ENCODE data around the gene PLAAT2. TPM values are rescaled to one million over a fixed set of nuclear protein-coding genes. Genes with fewer than 3 reads are reported as not detected.

The PLAAT2 gene
- polyA plus RNA-seq, 3 donors, result not detected

GRCh38 chr11:63611395-63611747, 48.2 kb upstream of the PLAAT2 start:
- Histone ChIP-seq H3K79me2 (ENCODE audit: insufficient read depth, low read length) (no peaks in the 10 kb centered on the region), H3K4me1 (ENCODE audit: control insufficient read depth in 1 of 2, insufficient read depth in 2 of 2, low read length in 2 of 2) (peaks cover 23 to 52% of the 10 kb centered on the region in 2 donors), H3K4me3 (replicated peaks in 1 of 3; ENCODE audit: low read depth in 2 of 3, low read length in 3 of 3) (no peak overlapping the region), H3K27ac (ENCODE audit: low read depth in 1 of 2, low read length in 2 of 2) (no peak overlapping the region), H3K9ac (ENCODE audit: insufficient read depth, low read length, poor library complexity, severe bottlenecking) (no peak overlapping the region), H3K36me3 (replicated peaks in 1 of 2; ENCODE audit: control insufficient read depth in 1 of 2, insufficient read depth in 2 of 2, low read length in 2 of 2) (no peaks in the 10 kb centered on the region), H3K4me2 (replicated peaks; ENCODE audit: extremely low read depth, low read length, poor library complexity, severe bottlenecking) (no peak overlapping the region), H2AFZ (ENCODE audit: insufficient read depth, low read depth, low read length, poor library complexity, severe bottlenecking) (no peak overlapping the region), H4K20me1 (ENCODE audit: insufficient read depth, low read length) (no peaks in the 10 kb centered on the region), H3K9me3 (replicated peaks in 1 of 2; ENCODE audit: control insufficient read depth in 1 of 2, insufficient read depth in 1 of 2, low read length in 2 of 2) (no peaks in the 10 kb centered on the region), H3K27me3 (ENCODE audit: control insufficient read depth in 2 of 2, insufficient read depth in 2 of 2, low read length in 2 of 2) (peaks cover 0 to 25% of the 10 kb centered on the region in 2 donors)
- Mint-ChIP-seq H3K36me3 (peaks cover 8 to 10% of the 10 kb centered on the region in 2 donors), H3K4me3 (peak overlapping the region in 1 of 2 donors; percentile 83), H3K4me1 (peaks cover 43% of the 10 kb centered on the region), H3K27ac (no peak overlapping the region), H3K9me3 (peaks cover 0 to 11% (median 0%) of the 10 kb centered on the region in 7 donors), H3K27me3 (ENCODE audit: low read depth in 3 of 3) (peaks cover 20 to 27% (median 27%) of the 10 kb centered on the region in 3 donors)
- intact Hi-C loops (cut with micrococcal nuclease), result no loop called here
- no peak for DNase-seq
- no CpG with 5 or more reads among the region's 1 CpG for WGBS (ENCODE audit: insufficient coverage)
- no peak for TF ChIP-seq CTCF (IDR thresholded peaks at IDR 0.05)

- Histone ChIP-seq H3K4me2 (replicated peaks; ENCODE audit: extremely low read depth, low read length, poor library complexity, severe bottlenecking) (peak overlapping the region; percentile 47), H3K4me1 (ENCODE audit: control insufficient read depth in 1 of 2, insufficient read depth in 2 of 2, low read length in 2 of 2) (peaks cover 23 to 48% of the 10 kb centered on the region in 2 donors), H2AFZ (ENCODE audit: insufficient read depth, low read depth, low read length, poor library complexity, severe bottlenecking) (peak overlapping the region; percentile 66), H3K9ac (ENCODE audit: insufficient read depth, low read length, poor library complexity, severe bottlenecking) (no peak overlapping the region), H4K20me1 (ENCODE audit: insufficient read depth, low read length) (no peaks in the 10 kb centered on the region), H3K27ac (ENCODE audit: low read depth in 1 of 2, low read length in 2 of 2) (no peak overlapping the region), H3K4me3 (replicated peaks in 1 of 3; ENCODE audit: low read depth in 2 of 3, low read length in 3 of 3) (peak overlapping the region in 1 of 3 experiments; percentile 37), H3K27me3 (ENCODE audit: control insufficient read depth in 2 of 2, insufficient read depth in 2 of 2, low read length in 2 of 2) (peaks cover 0 to 25% of the 10 kb centered on the region in 2 donors), H3K79me2 (ENCODE audit: insufficient read depth, low read length) (no peaks in the 10 kb centered on the region), H3K36me3 (replicated peaks in 1 of 2; ENCODE audit: control insufficient read depth in 1 of 2, insufficient read depth in 2 of 2, low read length in 2 of 2) (no peaks in the 10 kb centered on the region), H3K9me3 (replicated peaks in 1 of 2; ENCODE audit: control insufficient read depth in 1 of 2, insufficient read depth in 1 of 2, low read length in 2 of 2) (no peaks in the 10 kb centered on the region)
- peak overlapping the region; percentile 65 to 83 for H3K4me3 Mint-ChIP-seq
- intact Hi-C loops (cut with micrococcal nuclease), result no loop called here
- peaks cover 8 to 11% of the 10 kb centered on the region in 2 donors for H3K36me3 Mint-ChIP-seq
- DNase-seq, result peak in 2 of 3 donors; percentile 43 to 50
- peaks cover 39% of the 10 kb centered on the region for H3K4me1 Mint-ChIP-seq
- H3K27me3 Mint-ChIP-seq (ENCODE audit: low read depth in 3 of 3), result peaks cover 21 to 29% (median 27%) of the 10 kb centered on the region in 3 donors
- no peak for TF ChIP-seq CTCF (IDR thresholded peaks at IDR 0.05)
- 67% methylated on average over 8 of the region's 14 CpGs for WGBS (ENCODE audit: insufficient coverage)
- H3K27ac Mint-ChIP-seq, result peak overlapping the region in 3 of 7 donors; percentile 12 to 72 (median 24)
- peaks cover 0 to 11% (median 0%) of the 10 kb centered on the region in 7 donors for H3K9me3 Mint-ChIP-seq
Measured at GRCh38 chr11:63610604-63611394, 47.6 kb upstream of the PLAAT2 start.

Measured in CD14-positive monocyte (primary cell).